ENCODE data around the gene SMLR1.

DNA sequence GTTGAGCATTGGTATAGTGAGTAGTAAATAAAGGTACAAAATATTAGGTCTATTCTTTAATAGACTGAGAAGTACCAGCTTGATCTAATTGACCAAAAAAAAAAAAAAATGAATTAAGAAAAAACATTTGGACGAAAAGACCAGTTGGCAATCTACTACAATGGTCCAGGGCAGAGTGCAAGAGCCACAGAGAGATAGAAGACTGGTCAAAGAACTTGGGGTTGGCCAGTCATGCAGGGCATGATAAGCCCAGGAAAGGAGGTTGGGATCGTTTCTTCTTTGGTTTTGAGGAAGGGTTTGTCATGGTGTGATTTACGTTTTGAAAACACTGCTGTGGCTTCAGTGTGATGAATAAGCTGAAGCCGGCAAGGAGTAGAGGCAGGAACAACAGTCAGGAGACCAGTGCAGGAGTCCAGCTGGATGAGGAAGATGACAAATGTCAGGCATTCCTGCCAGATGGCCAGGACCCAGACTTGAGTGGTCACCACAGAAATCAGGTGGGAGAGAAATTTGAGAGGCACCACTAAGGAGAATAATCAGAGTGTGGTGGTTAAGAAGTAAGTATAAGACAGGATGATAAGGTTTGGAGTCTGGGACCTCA, 14.0 kb downstream of the SMLR1 start:
- TF ChIP-seq CREB1 (CRISPR knock-in tag; IDR thresholded peaks at IDR 0.05; ENCODE audit: low read depth) (no peak), ZNF114 (CRISPR knock-in tag; IDR thresholded peaks at IDR 0.05) (no peak), JUNB (IDR thresholded peaks at IDR 0.05; ENCODE audit: unreplicated experiment) (no peak), POLR2AphosphoS5 (IDR thresholded peaks at IDR 0.05; ENCODE audit: low read depth) (no peak)
- TF ChIP-seq, protein P1, sequence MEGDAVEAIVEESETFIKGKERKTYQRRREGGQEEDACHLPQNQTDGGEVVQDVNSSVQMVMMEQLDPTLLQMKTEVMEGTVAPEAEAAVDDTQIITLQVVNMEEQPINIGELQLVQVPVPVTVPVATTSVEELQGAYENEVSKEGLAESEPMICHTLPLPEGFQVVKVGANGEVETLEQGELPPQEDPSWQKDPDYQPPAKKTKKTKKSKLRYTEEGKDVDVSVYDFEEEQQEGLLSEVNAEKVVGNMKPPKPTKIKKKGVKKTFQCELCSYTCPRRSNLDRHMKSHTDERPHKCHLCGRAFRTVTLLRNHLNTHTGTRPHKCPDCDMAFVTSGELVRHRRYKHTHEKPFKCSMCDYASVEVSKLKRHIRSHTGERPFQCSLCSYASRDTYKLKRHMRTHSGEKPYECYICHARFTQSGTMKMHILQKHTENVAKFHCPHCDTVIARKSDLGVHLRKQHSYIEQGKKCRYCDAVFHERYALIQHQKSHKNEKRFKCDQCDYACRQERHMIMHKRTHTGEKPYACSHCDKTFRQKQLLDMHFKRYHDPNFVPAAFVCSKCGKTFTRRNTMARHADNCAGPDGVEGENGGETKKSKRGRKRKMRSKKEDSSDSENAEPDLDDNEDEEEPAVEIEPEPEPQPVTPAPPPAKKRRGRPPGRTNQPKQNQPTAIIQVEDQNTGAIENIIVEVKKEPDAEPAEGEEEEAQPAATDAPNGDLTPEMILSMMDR (conservative IDR thresholded peaks at IDR 0.05; ENCODE audit: low read depth in 2 of 2), result no peak
